Loucy (cell line): ENCODE measurements around the gene UQCRFS1.

Experiments used
- H2AFZ ChIP-seq: fragments of 200-600 bp; sonication (generic); 2 replicates; pipeline ENCODE4 v1.6.0; 2016; ENCODE audit warnings: antibody characterized with exemption, mild to moderate bottlenecking, low read length, moderate library complexity
- H3F3A ChIP-seq: fragments of 200-600 bp; 2 replicates; pipeline ENCODE4 v1.6.0; 2016; ENCODE audit warnings: antibody characterized with exemption, low read depth, mild to moderate bottlenecking
- H3K27me3 ChIP-seq: fragments of 200-600 bp; sonication (generic); 2 replicates; pipeline ENCODE4 v1.6.1; 2014; ENCODE audit warnings: low read length, mild to moderate bottlenecking; ENCODE audit not compliant: insufficient read depth, poor library complexity, severe bottlenecking
- H3K36me3 ChIP-seq: fragments of 200-600 bp; sonication (generic); 2 replicates; pipeline ENCODE4 v1.6.1; 2016; ENCODE audit warnings: low read length; ENCODE audit not compliant: insufficient read depth
- H3K4me1 ChIP-seq: fragments of 200-600 bp; sonication (generic); 2 replicates; pipeline ENCODE4 v1.5.1; 2014; ENCODE audit warnings: low read length, mild to moderate bottlenecking; ENCODE audit not compliant: insufficient read depth, poor library complexity, severe bottlenecking
- H3K4me2 ChIP-seq: fragments of 200-600 bp; sonication (generic); 2 replicates; pipeline ENCODE4 v1.6.0; 2014; ENCODE audit warnings: antibody characterized with exemption, low read length, low read depth, mild to moderate bottlenecking; ENCODE audit not compliant: poor library complexity, severe bottlenecking
- H3K4me3 ChIP-seq: fragments of 200-600 bp; sonication (generic); 2 replicates; pipeline ENCODE4 v1.5.1; 2014; ENCODE audit warnings: low read length, mild to moderate bottlenecking, mixed read lengths; ENCODE audit not compliant: poor library complexity, severe bottlenecking
- H3K79me2 ChIP-seq: fragments of 200-600 bp; sonication (generic); 2 replicates; pipeline ENCODE4 v1.6.1; 2014; ENCODE audit warnings: low read length; ENCODE audit not compliant: insufficient read depth
- H3K9ac ChIP-seq: fragments of 200-600 bp; sonication (generic); 2 replicates; pipeline ENCODE4 v1.6.0; 2014; ENCODE audit warnings: mild to moderate bottlenecking, low read depth, low read length, moderate library complexity; ENCODE audit not compliant: poor library complexity, severe bottlenecking
- H3K9me2 ChIP-seq: fragments of 200-600 bp; sonication (generic); replicated peaks from 2 replicates; pipeline ENCODE4 v1.6.1; 2016; ENCODE audit warnings: low read depth, low read length, mixed read lengths
- H3K9me3 ChIP-seq: fragments of 200-600 bp; sonication (generic); 2 replicates; pipeline ENCODE4 v1.6.1; 2014; ENCODE audit warnings: mild to moderate bottlenecking, antibody characterized with exemption, low read length, low read depth; ENCODE audit not compliant: insufficient read depth
- H4K20me1 ChIP-seq: fragments of 200-600 bp; sonication (generic); 2 replicates; pipeline ENCODE4 v1.6.0; 2014; ENCODE audit warnings: antibody characterized with exemption, low read length, mild to moderate bottlenecking; ENCODE audit not compliant: insufficient read depth, poor library complexity, severe bottlenecking
- CTCF ChIP-seq: fragments of 200-600 bp; sonication (generic); conservative IDR thresholded peaks from 2 replicates; pipeline ENCODE4 v1.5.1; 2014; ENCODE audit warnings: mild to moderate bottlenecking, antibody characterized with exemption, low read length
- EZH2phosphoT487 ChIP-seq: fragments of 200-600 bp; IDR thresholded peaks from 2 replicates; pipeline ENCODE4 v1.6.1; 2018; ENCODE audit warnings: antibody characterized with exemption, mild to moderate bottlenecking, moderate library complexity, borderline replicate concordance

The UQCRFS1 gene

GRCh38 chr19:29212648-29213573 is at the start of gene UQCRFS1:
Gene UQCRFS1 (minus strand): TSS chr19:29213151. CDS start chr19:29213118, 33 bp downstream.
- TF ChIP-seq CTCF (no peak), EZH2phosphoT487 (no peak)
- peaks cover 3% of the 10 kb centered on the region; the same call in 1 of the 2 replicates for H3K36me3 ChIP-seq

GRCh38 chr19:29262085-29262484 is 49.1 kb upstream of the UQCRFS1 start:
- Histone ChIP-seq H3K9ac (no peak overlapping the region), H3K4me3 (no peak overlapping the region), H2AFZ (no peak overlapping the region), H3K79me2 (no peaks in the 10 kb centered on the region), H3F3A (no peaks in the 10 kb centered on the region), H3K9me3 (no peaks in the 10 kb centered on the region), H3K4me1 (no peaks in the 10 kb centered on the region), H3K4me2 (no peak overlapping the region), H4K20me1 (no peaks in the 10 kb centered on the region), H3K9me2 (no peaks in the 10 kb centered on the region), H3K36me3 (no peaks in the 10 kb centered on the region), H3K27me3 (no peaks in the 10 kb centered on the region)
- TF ChIP-seq CTCF, result no peak
- no peak for TF ChIP-seq EZH2phosphoT487

More at GRCh38 chr19:29212648-29213573, at the start of gene UQCRFS1:
- H3K4me3 ChIP-seq, result peak within 1 kb of the TSS; percentile 97
- peak within 1 kb of the TSS; percentile 99 for H2AFZ ChIP-seq
- no peaks in the 10 kb centered on the region for H3F3A ChIP-seq
- peaks cover 50% of the 10 kb centered on the region for H3K79me2 ChIP-seq
- H3K9me2 ChIP-seq, result no peaks in the 10 kb centered on the region
- H3K9ac ChIP-seq, result peak within 1 kb of the TSS; percentile 99
- no peaks in the 10 kb centered on the region for H3K9me3 ChIP-seq
- peaks cover 39% of the 10 kb centered on the region for H4K20me1 ChIP-seq
- peaks cover 6% of the 10 kb centered on the region for H3K27me3 ChIP-seq
- H3K4me2 ChIP-seq, result peak within 1 kb of the TSS; percentile 94
- H3K4me1 ChIP-seq, result peaks cover 29% of the 10 kb centered on the region

DNA sequence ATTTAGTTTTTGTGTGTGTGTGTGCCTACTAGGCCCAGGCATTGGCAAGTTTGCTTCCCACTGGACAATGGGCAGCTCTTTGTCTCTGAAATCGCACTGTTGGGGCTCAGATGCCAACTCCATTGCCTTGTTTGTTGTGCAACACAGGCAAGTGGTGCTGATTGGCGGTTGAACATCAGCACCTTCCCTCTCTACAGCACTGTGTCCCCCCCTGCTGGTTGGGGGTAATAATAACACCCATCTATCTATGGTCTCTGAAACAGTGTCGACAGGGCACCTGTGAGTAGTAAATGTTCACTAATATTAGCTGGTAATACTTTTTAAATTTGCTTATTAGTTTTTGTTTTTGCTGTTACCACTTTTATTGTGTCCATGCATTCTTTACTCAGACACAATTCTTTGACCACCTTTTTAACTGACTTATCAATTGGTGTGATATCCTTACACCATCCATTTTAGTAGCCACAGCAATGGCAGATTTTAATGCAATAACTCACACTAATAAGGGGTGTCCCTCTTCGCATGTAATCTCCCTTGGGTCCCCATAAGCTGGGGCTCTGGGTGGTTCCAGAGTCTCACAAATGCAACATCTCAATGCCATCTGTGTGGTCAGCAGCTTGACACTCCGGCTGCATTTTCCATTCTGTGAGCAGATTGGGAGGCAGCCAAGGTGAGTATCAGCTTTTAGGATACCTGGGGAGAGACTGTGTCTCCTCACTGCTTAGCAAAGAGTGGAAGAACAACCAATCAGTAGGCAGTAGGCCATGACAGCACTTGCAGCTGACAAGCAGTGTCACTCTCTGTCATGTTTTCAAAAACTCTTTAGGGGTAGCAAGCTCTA is 47.7 kb upstream of the UQCRFS1 start:
- H3K36me3 ChIP-seq, result no peaks in the 10 kb centered on the region
- H3K9ac ChIP-seq, result no peak overlapping the region
- H3F3A ChIP-seq, result no peaks in the 10 kb centered on the region
- no peak overlapping the region for H3K4me2 ChIP-seq
- H3K9me2 ChIP-seq, result no peaks in the 10 kb centered on the region
- no peaks in the 10 kb centered on the region for H4K20me1 ChIP-seq
- no peaks in the 10 kb centered on the region for H3K79me2 ChIP-seq
- H3K9me3 ChIP-seq, result no peaks in the 10 kb centered on the region
- TF ChIP-seq CTCF (peak; percentile 57), EZH2phosphoT487 (no peak)
- H3K4me1 ChIP-seq, result no peaks in the 10 kb centered on the region
- H3K27me3 ChIP-seq, result no peaks in the 10 kb centered on the region
- no peak overlapping the region for H2AFZ ChIP-seq
- no peak overlapping the region for H3K4me3 ChIP-seq
